ENCODE results near the gene EIF2S1. TPM values are rescaled to one million over a fixed set of nuclear protein-coding genes. Genes with fewer than 3 reads are reported as not detected.
A peak's percentile ranks its signal among the peaks of the same experiment; 100 is the strongest.

Gene EIF2S1
- total RNA-seq, 6 experiments from 2014 or later, result 163 to 218 (median 178) TPM

GRCh38 chr14:67345583-67345982 is 14.5 kb upstream of the EIF2S1 start:
- peaks cover 32% of the 10 kb centered on the region for H3K36me3 Mint-ChIP-seq (ENCODE audit: low read depth)
- no peak overlapping the region for H3K4me3 Mint-ChIP-seq
- no peaks in the 10 kb centered on the region; the same call in 1 of the 2 replicates for H3K27me3 Mint-ChIP-seq (ENCODE audit: insufficient read depth)
- DNase-seq, result no peak
- no peak overlapping the region for H3K27ac Mint-ChIP-seq
- H3K9me3 Mint-ChIP-seq, result no peaks in the 10 kb centered on the region
- no peak for TF ChIP-seq CTCF (IDR thresholded peaks at IDR 0.05)
- H3K4me1 Mint-ChIP-seq (ENCODE audit: low read depth), result peaks cover 7% of the 10 kb centered on the region; the same call in 1 of the 2 replicates

- no peak for DNase-seq
- H3K9me3 Mint-ChIP-seq, result no peaks in the 10 kb centered on the region
- peaks cover 27% of the 10 kb centered on the region for H3K36me3 Mint-ChIP-seq (ENCODE audit: low read depth)
Observed at GRCh38 chr14:67352055-67352454, 8.1 kb upstream of the EIF2S1 start.

GRCh38 chr14:67357186-67357968 is 2.8 kb upstream of the EIF2S1 start:
- Mint-ChIP-seq H3K4me3 (peak overlapping the region; percentile 97), H3K36me3 (ENCODE audit: low read depth) (peaks cover 43% of the 10 kb centered on the region), H3K27ac (peak overlapping the region; percentile 100), H3K9me3 (no peaks in the 10 kb centered on the region), H3K4me1 (ENCODE audit: low read depth) (peaks cover 45% of the 10 kb centered on the region), H3K27me3 (ENCODE audit: insufficient read depth) (peaks cover 6% of the 10 kb centered on the region)
- TF ChIP-seq CTCF (IDR thresholded peaks at IDR 0.05), result no peak
- no peak for DNase-seq

More at GRCh38 chr14:67352055-67352454, 8.1 kb upstream of the EIF2S1 start:
- Mint-ChIP-seq H3K27me3 (ENCODE audit: insufficient read depth) (no peaks in the 10 kb centered on the region), H3K4me1 (ENCODE audit: low read depth) (peaks cover 17% of the 10 kb centered on the region), H3K27ac (no peak overlapping the region), H3K4me3 (no peak overlapping the region)
- no peak for TF ChIP-seq CTCF (IDR thresholded peaks at IDR 0.05)

GRCh38 chr14:67357969-67358354 is 2.2 kb upstream of the EIF2S1 start:
- no peak for TF ChIP-seq CTCF (IDR thresholded peaks at IDR 0.05)
- H3K4me3 Mint-ChIP-seq, result peak overlapping the region; percentile 97
- no peak for DNase-seq
- no peaks in the 10 kb centered on the region for H3K9me3 Mint-ChIP-seq
- H3K36me3 Mint-ChIP-seq (ENCODE audit: low read depth), result peaks cover 37% of the 10 kb centered on the region
- peaks cover 6% of the 10 kb centered on the region for H3K27me3 Mint-ChIP-seq (ENCODE audit: insufficient read depth)
- H3K27ac Mint-ChIP-seq, result peak overlapping the region; percentile 100
- H3K4me1 Mint-ChIP-seq (ENCODE audit: low read depth), result peaks cover 51% of the 10 kb centered on the region

- Mint-ChIP-seq H3K27ac (peak overlapping the region; percentile 100), H3K4me3 (peak overlapping the region; percentile 97), H3K27me3 (ENCODE audit: insufficient read depth) (peaks cover 6% of the 10 kb centered on the region), H3K9me3 (no peaks in the 10 kb centered on the region), H3K36me3 (ENCODE audit: low read depth) (peaks cover 34% of the 10 kb centered on the region), H3K4me1 (ENCODE audit: low read depth) (peaks cover 62% of the 10 kb centered on the region)
- TF ChIP-seq CTCF (IDR thresholded peaks at IDR 0.05), result no peak
- DNase-seq, result peak; percentile 65
Observed at GRCh38 chr14:67358924-67359774, 979 bp upstream of the EIF2S1 start.

Data from HFFc6 (cell line).